ENCODE measurements around the gene SLC35E1. TPM values are rescaled to one million over a fixed set of nuclear protein-coding genes. Genes with fewer than 3 reads are reported as not detected.

SLC35E1 gene
- total RNA-seq, 4 donors from 2014 or later, result 31.0 to 56.1 (median 42.8) TPM

DNA sequence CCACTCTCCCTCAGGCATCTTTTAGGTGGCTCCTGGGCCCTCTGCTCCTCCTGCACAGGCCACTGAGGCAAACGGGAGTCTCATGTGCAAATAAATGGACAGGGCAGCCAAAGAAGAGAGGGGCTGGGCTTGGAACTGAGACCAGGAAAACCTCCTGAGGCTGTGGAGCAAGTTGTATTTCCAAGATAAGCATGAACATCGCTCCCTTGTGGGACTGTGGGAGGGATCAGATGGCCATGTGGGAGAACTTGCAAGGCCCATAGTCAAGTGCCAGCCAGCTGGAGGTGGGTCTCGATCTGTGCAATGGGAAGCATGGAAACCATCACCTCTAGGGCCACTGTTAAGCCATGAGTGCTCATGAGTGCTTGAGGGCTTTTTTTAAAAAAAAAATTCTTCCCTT lies 30.9 kb upstream of the SLC35E1 start:
- Histone ChIP-seq H3K9me3 (no peaks in the 10 kb centered on the region), H3K27me3 (no peaks in the 10 kb centered on the region), H3K27ac (no peak overlapping the region), H3K4me3 (no peak overlapping the region), H3K4me1 (peaks cover 14 to 39% (median 23%) of the 10 kb centered on the region in 4 donors), H3K36me3 (no peaks in the 10 kb centered on the region)
- TF ChIP-seq EP300 (IDR thresholded peaks at IDR 0.05; ENCODE audit: low read depth) (no peak), POLR2A (IDR thresholded peaks at IDR 0.05) (no peak), POLR2AphosphoS5 (IDR thresholded peaks at IDR 0.05) (no peak)
- TF ChIP-seq, protein P1, sequence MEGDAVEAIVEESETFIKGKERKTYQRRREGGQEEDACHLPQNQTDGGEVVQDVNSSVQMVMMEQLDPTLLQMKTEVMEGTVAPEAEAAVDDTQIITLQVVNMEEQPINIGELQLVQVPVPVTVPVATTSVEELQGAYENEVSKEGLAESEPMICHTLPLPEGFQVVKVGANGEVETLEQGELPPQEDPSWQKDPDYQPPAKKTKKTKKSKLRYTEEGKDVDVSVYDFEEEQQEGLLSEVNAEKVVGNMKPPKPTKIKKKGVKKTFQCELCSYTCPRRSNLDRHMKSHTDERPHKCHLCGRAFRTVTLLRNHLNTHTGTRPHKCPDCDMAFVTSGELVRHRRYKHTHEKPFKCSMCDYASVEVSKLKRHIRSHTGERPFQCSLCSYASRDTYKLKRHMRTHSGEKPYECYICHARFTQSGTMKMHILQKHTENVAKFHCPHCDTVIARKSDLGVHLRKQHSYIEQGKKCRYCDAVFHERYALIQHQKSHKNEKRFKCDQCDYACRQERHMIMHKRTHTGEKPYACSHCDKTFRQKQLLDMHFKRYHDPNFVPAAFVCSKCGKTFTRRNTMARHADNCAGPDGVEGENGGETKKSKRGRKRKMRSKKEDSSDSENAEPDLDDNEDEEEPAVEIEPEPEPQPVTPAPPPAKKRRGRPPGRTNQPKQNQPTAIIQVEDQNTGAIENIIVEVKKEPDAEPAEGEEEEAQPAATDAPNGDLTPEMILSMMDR (IDR thresholded peaks at IDR 0.05), result no peak
- in situ Hi-C loops (cut with MboI; ENCODE audit: low pct_ligation_motif_present in 1 of 4, low pct_unique_long_range_greater_than_20kb in 1 of 4, low sequenced_read_pairs in 3 of 4) (no loop called here), intact Hi-C loops (cut with DNase I; ENCODE audit: low total_unique reads) (no loop called here)
- WGBS, 2 donors (ENCODE audit: low coverage in 1 of 2), result 61 to 82% methylated on average over 2 to 3 of the region's 3 CpGs
- DNase-seq, result no peak

DNA sequence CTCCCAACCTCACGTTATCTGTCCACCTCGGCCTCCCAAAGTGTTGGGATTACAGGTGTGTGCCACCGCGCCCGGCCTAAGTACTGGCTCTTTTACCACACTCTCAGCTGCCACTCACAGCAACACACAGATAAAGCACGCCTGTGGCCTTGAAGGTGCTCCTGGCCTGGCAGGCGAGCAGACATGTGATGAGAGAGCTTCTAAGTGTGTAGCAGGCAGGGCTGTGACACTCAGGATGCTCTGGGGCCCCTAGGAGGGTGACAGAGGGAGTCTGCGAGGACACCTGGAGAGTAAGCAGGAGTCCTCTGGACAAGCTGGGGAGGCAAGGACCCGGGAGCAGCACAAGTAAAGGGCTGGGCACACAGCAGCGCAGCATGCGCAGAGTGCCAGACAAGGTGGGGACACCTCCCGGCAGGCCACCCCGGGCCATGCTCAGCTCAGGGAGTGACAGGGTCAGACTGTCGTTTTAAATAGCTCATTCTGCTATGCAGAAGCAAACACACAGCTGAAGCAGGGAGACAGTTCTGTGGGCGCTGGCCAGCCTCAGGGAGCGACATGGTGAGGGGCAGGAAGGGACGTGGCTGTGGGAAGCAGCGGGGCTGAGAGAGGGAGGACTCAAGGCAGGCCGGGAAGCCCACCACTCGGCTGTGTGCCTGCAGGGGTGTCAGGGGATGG lies 29.3 kb upstream of the SLC35E1 start:
- no peaks in the 10 kb centered on the region for H3K27me3 ChIP-seq
- peaks cover 6 to 25% (median 17%) of the 10 kb centered on the region in 4 donors for H3K4me1 ChIP-seq
- 83 to 95% methylated on average over 1 to 20 of the region's 20 CpGs for WGBS, 2 donors (ENCODE audit: low coverage in 1 of 2)
- TF ChIP-seq, protein P1 (IDR thresholded peaks at IDR 0.05), result no peak
- no peak for TF ChIP-seq POLR2AphosphoS5 (IDR thresholded peaks at IDR 0.05)
- intact Hi-C loops (cut with DNase I; ENCODE audit: low total_unique reads) (no loop called here), in situ Hi-C loops (cut with MboI; ENCODE audit: low pct_ligation_motif_present in 1 of 4, low pct_unique_long_range_greater_than_20kb in 1 of 4, low sequenced_read_pairs in 3 of 4) (no loop called here)
- DNase-seq, result no peak
- no peaks in the 10 kb centered on the region for H3K9me3 ChIP-seq
- H3K27ac ChIP-seq, result no peak overlapping the region
- no peaks in the 10 kb centered on the region for H3K36me3 ChIP-seq
- no peak overlapping the region for H3K4me3 ChIP-seq

DNA sequence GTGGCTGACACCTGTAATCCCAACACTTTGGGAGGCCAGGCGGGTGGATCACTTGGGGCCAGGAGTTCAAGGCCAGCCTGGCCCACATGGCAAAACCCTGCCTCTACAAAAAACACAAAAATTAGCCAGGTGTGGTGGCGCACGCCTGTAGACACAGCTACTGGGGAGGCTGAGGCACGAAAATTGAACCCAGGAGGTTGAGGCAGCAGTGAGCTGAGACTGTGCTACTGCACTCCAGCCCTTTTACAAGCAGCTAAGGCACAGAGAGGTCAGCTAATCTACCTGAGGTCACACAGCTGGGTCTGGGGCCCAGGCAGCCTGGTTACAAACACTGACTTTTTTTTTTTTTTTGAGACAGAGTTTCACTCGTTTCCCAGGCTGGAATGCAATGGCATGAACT lies 28.6 kb upstream of the SLC35E1 start:
- peaks cover 6 to 22% (median 14%) of the 10 kb centered on the region in 4 donors for H3K4me1 ChIP-seq
- in situ Hi-C loops (cut with MboI; ENCODE audit: low pct_ligation_motif_present in 1 of 4, low pct_unique_long_range_greater_than_20kb in 1 of 4, low sequenced_read_pairs in 3 of 4), result no loop called here

DNA sequence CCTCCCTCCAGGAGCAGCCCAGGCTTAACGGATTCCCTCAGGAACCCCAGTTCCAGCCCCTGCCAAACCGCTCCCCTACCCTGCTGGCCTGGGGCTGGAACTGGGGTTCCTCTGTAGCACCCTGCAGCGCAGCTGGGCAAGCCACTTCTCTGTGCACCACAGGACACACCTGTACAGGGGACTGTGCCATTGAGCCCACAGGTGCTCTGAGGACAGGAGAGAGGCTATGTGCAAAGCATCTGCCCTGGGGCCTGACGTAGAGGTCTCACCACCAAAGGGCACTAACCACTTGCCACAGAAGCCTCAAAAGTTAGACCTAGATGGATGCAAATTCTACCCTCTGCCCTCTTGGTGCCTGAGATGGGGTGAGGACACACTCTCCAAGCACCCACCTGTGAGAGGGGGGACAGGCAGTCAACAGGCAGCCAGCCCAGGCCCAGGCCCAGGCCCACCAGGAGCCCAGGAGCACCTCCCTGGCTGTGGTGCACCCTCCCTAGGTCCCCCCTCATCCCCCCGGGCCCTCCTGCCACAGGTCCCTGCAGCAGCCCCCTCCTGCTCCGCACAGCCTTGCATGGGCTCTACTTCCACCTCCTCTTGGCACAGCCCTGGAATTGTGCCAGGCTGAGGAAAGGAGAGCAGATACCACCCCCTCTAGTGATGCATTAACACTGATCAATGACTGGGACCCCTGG lies 27.6 kb upstream of the SLC35E1 start:
- in situ Hi-C loops (cut with MboI; ENCODE audit: low pct_ligation_motif_present in 1 of 4, low pct_unique_long_range_greater_than_20kb in 1 of 4, low sequenced_read_pairs in 3 of 4) (no loop called here), intact Hi-C loops (cut with DNase I; ENCODE audit: low total_unique reads) (no loop called here)
- no peak overlapping the region for H3K4me3 ChIP-seq
- H3K27ac ChIP-seq, result peak overlapping the region in 1 of 4 donors; percentile 55
- WGBS, 2 donors (ENCODE audit: low coverage in 1 of 2), result 85% methylated on average over 6 of the region's 6 CpGs; no CpG with 5 or more reads in 1 of the 2 donors
- TF ChIP-seq POLR2A (IDR thresholded peaks at IDR 0.05) (no peak), EP300 (IDR thresholded peaks at IDR 0.05; ENCODE audit: low read depth) (no peak), POLR2AphosphoS5 (IDR thresholded peaks at IDR 0.05) (no peak)
- TF ChIP-seq, protein P1 (IDR thresholded peaks at IDR 0.05), result no peak
- peaks cover 0 to 22% (median 6%) of the 10 kb centered on the region in 4 donors for H3K4me1 ChIP-seq
- H3K9me3 ChIP-seq, result no peaks in the 10 kb centered on the region
- H3K36me3 ChIP-seq, result no peaks in the 10 kb centered on the region
- DNase-seq, result no peak
- H3K27me3 ChIP-seq, result no peaks in the 10 kb centered on the region

More for the DNA sequence above, 28.6 kb upstream of the SLC35E1 start:
- WGBS, 2 donors (ENCODE audit: low coverage in 1 of 2), result 97% methylated on average over 5 of the region's 5 CpGs; no CpG with 5 or more reads in 1 of the 2 donors
- Histone ChIP-seq H3K27ac (no peak overlapping the region), H3K9me3 (no peaks in the 10 kb centered on the region), H3K36me3 (no peaks in the 10 kb centered on the region), H3K4me3 (no peak overlapping the region), H3K27me3 (no peaks in the 10 kb centered on the region)
- intact Hi-C loops (cut with DNase I; ENCODE audit: low total_unique reads), result no loop called here
- no peak for DNase-seq
- TF ChIP-seq, protein P1 (IDR thresholded peaks at IDR 0.05), result no peak
- TF ChIP-seq EP300 (IDR thresholded peaks at IDR 0.05; ENCODE audit: low read depth) (no peak), POLR2AphosphoS5 (IDR thresholded peaks at IDR 0.05) (no peak), POLR2A (IDR thresholded peaks at IDR 0.05) (no peak)

Measured in transverse colon (tissue), 4 donors.